Neuronal stem cell (in vitro differentiated cells): Measurements from ENCODE around the gene SLC26A9.
A peak's percentile ranks its signal among the peaks of the same experiment; 100 is the strongest.

Source experiments
- DNase-seq: peaks from one replicate; pipeline ENCODE4 v3.0.0-alpha.2; 2013; ENCODE audit warnings: low spot score
- H2AFZ ChIP-seq: one replicate; pipeline ENCODE4 v1.6.1; 2013; ENCODE audit warnings: mild to moderate bottlenecking, low read length, inconsistent platforms
- H2AK5ac ChIP-seq: 2 replicates; pipeline ENCODE4 v1.6.1; 2013; ENCODE audit warnings: low read depth, mild to moderate bottlenecking, inconsistent platforms, low read length, moderate library complexity, mixed read lengths
- H2BK120ac ChIP-seq: 2 replicates; pipeline ENCODE4 v1.6.1; 2013; ENCODE audit warnings: low read depth, mild to moderate bottlenecking, inconsistent platforms, low read length, moderate library complexity, mixed read lengths
- H2BK12ac ChIP-seq: one replicate; pipeline ENCODE4 v1.6.1; 2013; ENCODE audit warnings: low read length, inconsistent platforms
- H2BK15ac ChIP-seq: 2 replicates; pipeline ENCODE4 v1.6.1; 2013; ENCODE audit warnings: mild to moderate bottlenecking, low read length, inconsistent platforms, mixed read lengths
- H2BK5ac ChIP-seq: one replicate; pipeline ENCODE4 v1.6.1; 2013; ENCODE audit warnings: inconsistent platforms, mild to moderate bottlenecking, low read length, moderate library complexity
- H3K14ac ChIP-seq: one replicate; pipeline ENCODE4 v1.6.1; 2013; ENCODE audit warnings: low read length, inconsistent platforms
- H3K18ac ChIP-seq: 2 replicates; pipeline ENCODE4 v1.6.1; 2013; ENCODE audit warnings: low read length, inconsistent platforms
- H3K23ac ChIP-seq: 2 replicates; pipeline ENCODE4 v1.6.1; 2013; ENCODE audit warnings: low read depth, mild to moderate bottlenecking, mixed read lengths, low read length, inconsistent platforms; ENCODE audit not compliant: poor library complexity
- H3K27ac ChIP-seq: replicated peaks from 3 replicates; pipeline ENCODE4 v1.5.1; 2013; ENCODE audit warnings: low read length, inconsistent platforms
- H3K27me3 ChIP-seq, 3 experiments: 2 replicates each; pipeline ENCODE4 v1.6.1; 2013; ENCODE audit warnings: low read length in 3 of 3, mild to moderate bottlenecking in 2 of 3, inconsistent platforms in 1 of 3, low read depth in 1 of 3, mixed read lengths in 1 of 3, moderate library complexity in 1 of 3; ENCODE audit not compliant: control insufficient read depth in 3 of 3, insufficient read depth in 3 of 3
- H3K36me3 ChIP-seq, 2 donors: replicated peaks in 1 of 2; 2 replicates each; pipeline ENCODE4 v1.6.1; 2013; ENCODE audit warnings: low read length in 2 of 2; ENCODE audit not compliant: control insufficient read depth in 2 of 2, insufficient read depth in 2 of 2
- H3K4ac ChIP-seq: 2 replicates; pipeline ENCODE4 v1.6.1; 2013; ENCODE audit warnings: inconsistent platforms, mild to moderate bottlenecking, low read length, moderate library complexity
- H3K4me1 ChIP-seq, 2 donors: 1 replicate in 1 of 2; 2 replicates in 1 of 2; pipeline ENCODE4 v1.6.1; 2013; ENCODE audit warnings: low read length in 2 of 2, low read depth in 1 of 2; ENCODE audit not compliant: control insufficient read depth in 2 of 2, insufficient read depth in 1 of 2
- H3K4me2 ChIP-seq: one replicate; pipeline ENCODE4 v1.6.1; 2013; ENCODE audit warnings: mild to moderate bottlenecking, low read length, inconsistent platforms; ENCODE audit not compliant: insufficient read depth, poor library complexity, severe bottlenecking
- H3K4me3 ChIP-seq, 2 donors: 2 replicates each; pipeline ENCODE4 v1.5.1; 2013; ENCODE audit warnings: low read length in 2 of 2, mild to moderate bottlenecking in 2 of 2, inconsistent platforms in 1 of 2, moderate library complexity in 1 of 2
- H3K79me1 ChIP-seq: one replicate; pipeline ENCODE4 v1.6.1; 2013; ENCODE audit warnings: low read depth, mild to moderate bottlenecking, inconsistent platforms, low read length, moderate library complexity
- H3K9ac ChIP-seq: one replicate; pipeline ENCODE4 v1.6.1; 2013; ENCODE audit warnings: mild to moderate bottlenecking, low read depth, low read length, inconsistent platforms; ENCODE audit not compliant: poor library complexity
- H3K9me3 ChIP-seq, 2 donors: replicated peaks in 1 of 2; 2 replicates each; pipeline versions ENCODE3 to v1.6.1; 2013; ENCODE audit warnings: low read length in 2 of 2, mild to moderate bottlenecking in 2 of 2, inconsistent platforms in 1 of 2, low read depth in 1 of 2, mixed read lengths in 1 of 2, moderate library complexity in 1 of 2; ENCODE audit not compliant: control insufficient read depth in 2 of 2, insufficient read depth in 1 of 2
- H4K8ac ChIP-seq: one replicate; pipeline ENCODE4 v1.6.1; 2013; ENCODE audit warnings: low read depth, mild to moderate bottlenecking, inconsistent platforms, low read length, moderate library complexity
- H4K91ac ChIP-seq: one replicate; pipeline ENCODE4 v1.6.1; 2013; ENCODE audit warnings: low read length, low read depth, mild to moderate bottlenecking, inconsistent platforms; ENCODE audit not compliant: poor library complexity
- WGBS, 2 donors: extraction: QIAGEN DNeasy Blood & Tissue Kit; methylation state at CpG; one replicate each; pipeline ENCODE4 v1.1.7; 2013; ENCODE audit warnings: missing lambda C conversion rate in 2 of 2, mixed read lengths in 1 of 2; ENCODE audit not compliant: insufficient read length in 2 of 2, insufficient replicate concordance in 1 of 2; ENCODE audit errors: extremely low coverage in 2 of 2; 5-methylcytosine and 5-hydroxymethylcytosine counted together

SLC26A9 gene

GRCh38 chr1:205950826-205951549 is 7.7 kb upstream of the SLC26A9 start:
- no peak overlapping the region for H3K23ac ChIP-seq
- no peaks in the 10 kb centered on the region for H3K9me3 ChIP-seq
- no peak overlapping the region for H3K14ac ChIP-seq
- H3K4me2 ChIP-seq = no peak overlapping the region
- H3K36me3 ChIP-seq = no peaks in the 10 kb centered on the region
- H4K91ac ChIP-seq = no peak overlapping the region
- H2BK5ac ChIP-seq = no peak overlapping the region
- H3K9ac ChIP-seq = no peak overlapping the region
- no peak for DNase-seq
- H3K4me1 ChIP-seq = peaks cover 0 to 2% of the 10 kb centered on the region in 2 donors
- H2BK12ac ChIP-seq = peak overlapping the region; percentile 25
- H3K4ac ChIP-seq = no peak overlapping the region
- no CpG with 5 or more reads among the region's 7 CpGs for WGBS, 2 donors
- no peaks in the 10 kb centered on the region for H3K79me1 ChIP-seq
- no peak overlapping the region for H2BK120ac ChIP-seq
- no peak overlapping the region for H2BK15ac ChIP-seq
- H3K27me3 ChIP-seq = peaks cover 0 to 28% (median 2%) of the 10 kb centered on the region in 3 experiments
- no peak overlapping the region for H2AFZ ChIP-seq
- no peak overlapping the region for H4K8ac ChIP-seq
- no peak overlapping the region for H3K18ac ChIP-seq
- H2AK5ac ChIP-seq = no peak overlapping the region
- no peak overlapping the region for H3K27ac ChIP-seq
- H3K4me3 ChIP-seq = no peak overlapping the region

GRCh38 chr1:205950280-205950679 is 7.0 kb upstream of the SLC26A9 start:
- H2BK12ac ChIP-seq = no peak overlapping the region
- no peak overlapping the region for H3K9ac ChIP-seq
- no peak overlapping the region for H2AFZ ChIP-seq
- H3K18ac ChIP-seq = peak overlapping the region; percentile 67
- no CpG with 5 or more reads among the region's 8 CpGs for WGBS, 2 donors
- no peak overlapping the region for H2AK5ac ChIP-seq
- H2BK15ac ChIP-seq = no peak overlapping the region
- H3K4me2 ChIP-seq = no peak overlapping the region
- no peak overlapping the region for H3K27ac ChIP-seq
- DNase-seq = no peak
- H4K8ac ChIP-seq = no peak overlapping the region
- no peaks in the 10 kb centered on the region for H3K9me3 ChIP-seq
- no peak overlapping the region for H4K91ac ChIP-seq
- H3K4me3 ChIP-seq = no peak overlapping the region
- peaks cover 0 to 2% of the 10 kb centered on the region in 2 donors for H3K4me1 ChIP-seq
- H3K36me3 ChIP-seq = no peaks in the 10 kb centered on the region
- peaks cover 0 to 27% (median 2%) of the 10 kb centered on the region in 3 experiments for H3K27me3 ChIP-seq
- no peak overlapping the region for H3K14ac ChIP-seq
- no peak overlapping the region for H3K23ac ChIP-seq
- H2BK120ac ChIP-seq = no peak overlapping the region
- H3K79me1 ChIP-seq = no peaks in the 10 kb centered on the region
- no peak overlapping the region for H3K4ac ChIP-seq
- no peak overlapping the region for H2BK5ac ChIP-seq

DNA sequence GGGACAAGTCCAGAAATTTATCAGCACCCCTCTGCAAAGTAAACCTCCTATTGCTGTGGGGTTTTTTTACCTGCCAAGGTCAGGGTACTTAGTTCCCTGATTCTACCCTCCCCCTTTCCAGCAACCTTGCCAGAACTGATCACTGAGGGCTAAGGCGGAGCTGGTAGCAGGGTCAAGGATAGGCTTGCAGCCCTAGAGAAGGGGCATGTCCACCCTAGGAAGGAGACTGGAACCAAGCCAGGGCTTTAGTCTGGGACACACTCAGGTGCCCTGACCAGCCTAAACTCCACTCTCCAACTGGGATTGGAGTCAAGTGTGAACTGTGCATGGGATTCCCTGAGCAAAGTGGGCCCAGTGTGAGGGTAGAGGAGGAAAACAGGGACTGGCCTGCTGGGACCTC is 6.5 kb upstream of the SLC26A9 start:
- H3K9ac ChIP-seq = no peak overlapping the region
- H3K9me3 ChIP-seq = no peaks in the 10 kb centered on the region
- H4K8ac ChIP-seq = no peak overlapping the region
- no peak overlapping the region for H3K23ac ChIP-seq
- H2BK5ac ChIP-seq = no peak overlapping the region
- no CpG with 5 or more reads among the region's 1 CpG for WGBS, 2 donors
- H3K14ac ChIP-seq = no peak overlapping the region
- no peaks in the 10 kb centered on the region for H3K36me3 ChIP-seq
- H2BK15ac ChIP-seq = no peak overlapping the region
- peak overlapping the region; percentile 67 for H3K18ac ChIP-seq
- no peak overlapping the region for H3K4me2 ChIP-seq
- H2BK12ac ChIP-seq = no peak overlapping the region
- no peak overlapping the region for H3K4ac ChIP-seq
- no peak overlapping the region for H3K4me3 ChIP-seq
- H2AK5ac ChIP-seq = no peak overlapping the region
- no peaks in the 10 kb centered on the region for H3K79me1 ChIP-seq
- H3K4me1 ChIP-seq = peaks cover 0 to 2% of the 10 kb centered on the region in 2 donors
- no peak overlapping the region for H4K91ac ChIP-seq
- DNase-seq = no peak
- H2AFZ ChIP-seq = no peak overlapping the region
- H3K27ac ChIP-seq = no peak overlapping the region
- peaks cover 0 to 27% (median 0%) of the 10 kb centered on the region in 3 experiments for H3K27me3 ChIP-seq
- H2BK120ac ChIP-seq = no peak overlapping the region

DNA sequence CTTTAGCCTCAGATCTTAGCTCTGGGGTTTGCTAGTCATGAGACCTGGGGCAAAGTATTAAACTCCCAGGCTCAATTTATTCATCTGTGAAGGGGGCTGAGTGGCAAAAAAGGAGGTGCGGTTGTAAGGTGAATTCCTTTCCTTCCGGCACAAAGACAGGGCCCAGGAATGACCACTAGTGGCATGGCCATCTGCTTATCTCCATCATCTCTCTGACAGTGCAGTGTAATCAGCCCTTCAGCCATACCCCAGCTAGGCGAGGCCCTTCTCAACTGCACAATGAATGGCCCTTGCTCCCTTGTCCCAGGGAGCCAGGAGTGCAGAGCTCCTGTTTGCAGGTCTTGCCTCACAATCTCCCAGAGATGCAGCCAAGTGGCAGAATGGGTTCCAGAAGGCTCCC is 5.6 kb upstream of the SLC26A9 start:
- no peaks in the 10 kb centered on the region for H3K36me3 ChIP-seq
- peaks cover 0 to 2% of the 10 kb centered on the region in 2 donors for H3K4me1 ChIP-seq
- H3K27ac ChIP-seq = no peak overlapping the region
- H3K23ac ChIP-seq = no peak overlapping the region
- H2BK120ac ChIP-seq = no peak overlapping the region
- no peaks in the 10 kb centered on the region for H3K79me1 ChIP-seq
- no peak overlapping the region for H3K4ac ChIP-seq
- H3K27me3 ChIP-seq = peaks cover 0 to 27% (median 0%) of the 10 kb centered on the region in 3 experiments
- no peak overlapping the region for H4K91ac ChIP-seq
- H2AK5ac ChIP-seq = no peak overlapping the region
- no peak for DNase-seq
- no peak overlapping the region for H2BK15ac ChIP-seq
- no peak overlapping the region for H3K4me2 ChIP-seq
- no peak overlapping the region for H3K4me3 ChIP-seq
- no CpG with 5 or more reads among the region's 3 CpGs for WGBS, 2 donors
- H3K9me3 ChIP-seq = no peaks in the 10 kb centered on the region
- no peak overlapping the region for H4K8ac ChIP-seq
- H2AFZ ChIP-seq = no peak overlapping the region
- H2BK12ac ChIP-seq = no peak overlapping the region
- no peak overlapping the region for H3K9ac ChIP-seq
- no peak overlapping the region for H2BK5ac ChIP-seq
- H3K18ac ChIP-seq = no peak overlapping the region
- no peak overlapping the region for H3K14ac ChIP-seq
